Activated naive CD4-positive, alpha-beta T cell (primary cell): ENCODE measurements around the gene SPATA24.
"Not testable (repeated sequence)": the region's sequence is repeated elsewhere in the genome, so short reads cannot be mapped to it uniquely, and the experiment has no call there.

Experiments
- DNase-seq, 4 experiments: peaks; one replicate each; lab custom pipeline; 2025; lab: John Stamatoyannopoulos, UW

The SPATA24 gene

GRCh38 chr5:139416651-139417050, 12.8 kb upstream of the SPATA24 start:
- no peak for DNase-seq

- no peak for DNase-seq
These were observed 12.0 kb upstream of the SPATA24 start for GRCh38 chr5:139415869-139416268.

GRCh38 chr5:139415221-139415861, 11.5 kb upstream of the SPATA24 start:
- no peak for DNase-seq

GRCh38 chr5:139414581-139415130, 10.8 kb upstream of the SPATA24 start:
- DNase-seq = no peak

- no peak for DNase-seq
These were observed 10.1 kb upstream of the SPATA24 start for GRCh38 chr5:139413963-139414362.

GRCh38 chr5:139413153-139413552, 9.3 kb upstream of the SPATA24 start:
- DNase-seq = no peak

- no peak for DNase-seq
These were observed 7.3 kb upstream of the SPATA24 start for GRCh38 chr5:139410993-139411828.

GRCh38 chr5:139410121-139410992, 6.5 kb upstream of the SPATA24 start:
- no peak for DNase-seq

GRCh38 chr5:139409116-139409515, 5.2 kb upstream of the SPATA24 start:
- DNase-seq = not testable (repeated sequence)

- DNase-seq = no peak
These were observed 4.3 kb upstream of the SPATA24 start for GRCh38 chr5:139408191-139408590.

- DNase-seq = no peak
These were observed 3.6 kb upstream of the SPATA24 start for GRCh38 chr5:139407517-139407916.

GRCh38 chr5:139406963-139407362, 3.1 kb upstream of the SPATA24 start:
- no peak for DNase-seq

- no peak for DNase-seq
These were observed 573 bp upstream of the SPATA24 start for GRCh38 chr5:139404484-139404840.

GRCh38 chr5:139403418-139403786, 487 bp downstream of the SPATA24 start:
- no peak for DNase-seq

GRCh38 chr5:139402561-139403158, 1.2 kb downstream of the SPATA24 start:
- DNase-seq = no peak

GRCh38 chr5:139401546-139401945, 2.3 kb downstream of the SPATA24 start:
- DNase-seq = no peak

GRCh38 chr5:139399501-139400121, 4.3 kb downstream of the SPATA24 start:
- no peak for DNase-seq

- no peak for DNase-seq
These were observed 6.0 kb downstream of the SPATA24 start for GRCh38 chr5:139397921-139398320.

- DNase-seq = no peak
These were observed 7.2 kb downstream of the SPATA24 start for GRCh38 chr5:139396691-139397090.

- DNase-seq = no peak
These were observed 7.8 kb downstream of the SPATA24 start for GRCh38 chr5:139395844-139396640.
